Nephron (organoid): Measurements from ENCODE around the gene SRRM3.
"Not testable (repeated sequence)": the region's sequence is repeated elsewhere in the genome, so short reads cannot be mapped to it uniquely, and the experiment has no call there.

Source experiments
- H3K27ac Mint-ChIP-seq, 3 experiments: 2 replicates each; pipeline ENCODE4 v1.8.0; 2020; ENCODE audit warnings: mixed read lengths in 3 of 3, mild to moderate bottlenecking in 2 of 3, moderate library complexity in 1 of 3
- H3K27me3 Mint-ChIP-seq: 2 replicates; pipeline ENCODE4 v1.8.0; 2021; ENCODE audit warnings: low read depth, mild to moderate bottlenecking, moderate library complexity, mixed read lengths
- H3K36me3 Mint-ChIP-seq: 2 replicates; pipeline ENCODE4 v1.8.0; 2020; ENCODE audit warnings: low read depth, mixed read lengths
- H3K4me1 Mint-ChIP-seq: 2 replicates; pipeline ENCODE4 v1.8.0; 2020; ENCODE audit warnings: mixed read lengths
- H3K4me3 Mint-ChIP-seq, 3 experiments: 2 replicates each; pipeline ENCODE4 v1.8.0; 2020; ENCODE audit warnings: mild to moderate bottlenecking in 3 of 3, mixed read lengths in 3 of 3, moderate library complexity in 2 of 3
- H3K9me3 Mint-ChIP-seq: 2 replicates; pipeline ENCODE4 v1.8.0; 2020; ENCODE audit warnings: mixed read lengths
- CTCF ChIP-seq, 3 experiments: fragments of 200-600 bp; sonication (generic); IDR thresholded peaks; one replicate each; pipeline ENCODE4 v1.5.0; 2021; ENCODE audit warnings: antibody characterized with exemption in 3 of 3; ENCODE audit not compliant: unreplicated experiment in 3 of 3

SRRM3 gene

DNA sequence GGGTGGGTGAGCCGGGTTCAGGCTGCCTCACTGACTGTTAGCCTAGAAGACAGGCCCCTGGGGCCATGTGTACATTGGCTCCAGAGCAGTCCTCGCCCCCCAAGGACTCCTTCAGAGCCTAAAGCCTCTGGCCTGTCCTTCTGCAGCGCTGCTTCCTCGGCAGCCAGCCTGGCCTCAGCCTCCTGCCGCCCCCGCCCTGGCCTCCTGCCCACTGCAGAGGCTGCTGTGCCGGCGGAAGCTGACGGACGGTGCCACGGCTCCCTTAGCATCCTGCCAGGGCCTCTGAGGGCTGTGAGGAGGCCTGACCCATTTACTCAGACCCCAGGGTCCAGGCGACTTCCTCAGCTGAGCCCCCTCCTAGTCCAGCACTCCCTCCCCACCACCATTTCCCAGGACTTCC lies 4.9 kb downstream of the SRRM3 start:
- TF ChIP-seq CTCF (IDR thresholded peaks at IDR 0.05; ENCODE audit: unreplicated experiment in 3 of 3), result no peak
- Mint-ChIP-seq H3K4me3 (no peak overlapping the region), H3K36me3 (no peaks in the 10 kb centered on the region), H3K27ac (no peak overlapping the region), H3K4me1 (no peaks in the 10 kb centered on the region), H3K27me3 (peaks cover 49% of the 10 kb centered on the region), H3K9me3 (no peaks in the 10 kb centered on the region)

- Mint-ChIP-seq H3K36me3 (no peaks in the 10 kb centered on the region), H3K9me3 (no peaks in the 10 kb centered on the region), H3K4me1 (no peaks in the 10 kb centered on the region), H3K27me3 (peaks cover 46% of the 10 kb centered on the region), H3K4me3 (no peak overlapping the region), H3K27ac (no peak overlapping the region)
- TF ChIP-seq CTCF (IDR thresholded peaks at IDR 0.05; ENCODE audit: unreplicated experiment in 3 of 3), result no peak
These were observed 7.6 kb downstream of the SRRM3 start for GRCh38 chr7:76209310-76209709.

- H3K9me3 Mint-ChIP-seq, result no peaks in the 10 kb centered on the region
- no peaks in the 10 kb centered on the region for H3K4me1 Mint-ChIP-seq
- H3K4me3 Mint-ChIP-seq, result no peak overlapping the region
- no peak overlapping the region for H3K27ac Mint-ChIP-seq
- H3K36me3 Mint-ChIP-seq, result no peaks in the 10 kb centered on the region
- peaks cover 49% of the 10 kb centered on the region for H3K27me3 Mint-ChIP-seq
- no peak for TF ChIP-seq CTCF (IDR thresholded peaks at IDR 0.05; ENCODE audit: unreplicated experiment in 3 of 3)
These were observed 9.5 kb downstream of the SRRM3 start for GRCh38 chr7:76211216-76211615.

DNA sequence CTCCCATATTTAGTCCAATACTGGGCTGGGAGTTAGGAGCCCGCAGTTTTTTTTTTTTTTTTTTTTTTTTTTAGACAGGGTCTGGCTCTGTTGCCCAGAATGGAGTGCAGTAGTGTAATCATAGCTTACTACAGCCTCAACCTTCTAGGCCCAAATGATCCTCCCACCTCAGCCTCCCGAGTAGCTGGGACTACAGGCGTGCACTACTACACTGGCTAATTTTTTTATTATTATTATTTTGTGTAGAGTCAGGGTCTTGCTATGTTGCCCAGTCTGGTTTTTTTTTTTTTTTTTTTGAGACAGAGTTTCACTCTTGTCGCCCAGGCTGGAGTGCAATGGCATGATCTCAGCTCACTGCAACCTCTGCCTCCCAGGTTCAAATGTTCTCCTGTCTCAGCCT lies 13.7 kb downstream of the SRRM3 start:
- H3K4me1 Mint-ChIP-seq, H3K36me3 Mint-ChIP-seq, H3K4me3 Mint-ChIP-seq, H3K9me3 Mint-ChIP-seq, H3K27ac Mint-ChIP-seq: not testable (repeated sequence)
- peaks cover 50% of the 10 kb centered on the region for H3K27me3 Mint-ChIP-seq

DNA sequence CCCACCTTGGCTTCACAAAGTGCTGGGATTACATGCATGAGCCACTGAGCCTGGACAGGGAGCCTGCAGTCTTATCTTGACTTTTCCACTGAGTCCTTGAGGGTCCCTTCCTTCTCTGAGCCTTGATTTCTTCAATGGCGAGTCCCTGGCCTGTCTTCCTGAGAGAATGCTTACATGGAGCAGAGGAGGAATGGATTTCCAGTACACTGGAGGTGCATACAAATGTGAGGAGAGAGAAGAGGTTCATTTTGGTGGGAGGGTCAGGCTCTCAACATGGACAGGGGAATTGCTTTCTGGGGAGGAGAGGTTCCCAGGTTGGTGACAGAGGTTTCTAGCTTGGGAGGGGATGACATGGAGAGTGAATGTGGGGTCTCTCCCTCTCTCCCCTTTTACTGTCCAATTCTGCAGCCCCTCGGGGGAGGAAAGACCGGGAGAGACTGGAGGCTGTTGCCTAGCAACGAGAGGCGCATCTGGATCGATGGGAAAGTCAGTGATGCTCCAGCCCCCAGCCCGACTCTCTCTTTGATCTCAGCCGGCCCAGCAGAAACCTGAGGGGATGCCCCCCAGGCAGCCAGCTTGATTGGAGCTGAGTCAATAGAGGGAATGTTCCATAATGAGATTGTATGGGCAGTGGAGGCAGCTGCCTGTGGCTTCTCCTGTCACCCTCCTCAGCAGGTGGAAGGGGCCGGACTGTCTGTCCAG lies 14.8 kb downstream of the SRRM3 start:
- H3K27me3 Mint-ChIP-seq, result peaks cover 45% of the 10 kb centered on the region
- H3K9me3 Mint-ChIP-seq, result peaks cover under 1% of the 10 kb centered on the region
- H3K4me3 Mint-ChIP-seq, result no peak overlapping the region
- TF ChIP-seq CTCF (IDR thresholded peaks at IDR 0.05; ENCODE audit: unreplicated experiment in 3 of 3), result no peak
- no peaks in the 10 kb centered on the region for H3K36me3 Mint-ChIP-seq
- H3K4me1 Mint-ChIP-seq, result peaks cover 2% of the 10 kb centered on the region
- H3K27ac Mint-ChIP-seq, result no peak overlapping the region

GRCh38 chr7:76217942-76218566 lies 16.4 kb downstream of the SRRM3 start:
- no peak overlapping the region for H3K27ac Mint-ChIP-seq
- H3K27me3 Mint-ChIP-seq, result peaks cover 58% of the 10 kb centered on the region
- H3K4me1 Mint-ChIP-seq, result peaks cover 5% of the 10 kb centered on the region
- H3K36me3 Mint-ChIP-seq, result no peaks in the 10 kb centered on the region
- no peak for TF ChIP-seq CTCF (IDR thresholded peaks at IDR 0.05; ENCODE audit: unreplicated experiment in 3 of 3)
- H3K4me3 Mint-ChIP-seq, result no peak overlapping the region
- peaks cover 3% of the 10 kb centered on the region for H3K9me3 Mint-ChIP-seq
